K562 (cell line): ENCODE results near the gene HRH4. TPM values are rescaled to one million over a fixed set of nuclear protein-coding genes. Genes with fewer than 3 reads are reported as not detected.

Experiments used
- ATAC-seq: fragments of 200-7000 bp; cut with Tn5 transposase; 3 replicates; pipeline ENCODE4 v1.9.1; 2020; ENCODE audit warnings: moderate library complexity
- BruUV-seq: library from RNA; stranded (reverse); fragments of 400-500 nt; replicated peaks from 2 replicates; lab custom pipeline; 2021; lab: Mats Ljungman, UMichigan
- CTCF ChIA-PET: fragments of 300-600 bp; formaldehyde crosslinking; extraction: SDS; loops from one replicate; lab custom pipeline; 2021; ENCODE audit warnings: low intra/inter-chr PET ratio; lab: Yijun Ruan, JAX
- POLR2A ChIA-PET: fragments of 300-600, 350-650 bp; sonication (Branson Sonifier 250); formaldehyde crosslinking; extraction: SDS; loops from one replicate; lab custom pipeline; 2021; ENCODE audit warnings: antibody characterized with exemption, inconsistent platforms; lab: Yijun Ruan, JAX
- DNase-seq, 4 experiments: peaks; one replicate each; pipeline versions ENCODE4 v3.0.0 to v3.0.0-alpha.2; 2011 to 2018; ENCODE audit warnings: low spot score in 3 of 4, mixed read lengths in 3 of 4; ENCODE audit errors: extremely low read depth in 1 of 4
- FAIRE-seq: peaks from 2 replicates; lab custom pipeline; 2011; peaks lifted over from hg19 to GRCh38; lab: Jason Lieb, UNC
- H2AFZ ChIP-seq: 2 replicates; pipeline ENCODE4 v1.6.0; 2011; ENCODE audit warnings: low read depth, low read length, control low read depth, inconsistent platforms
- H3K27ac ChIP-seq: fragments of 200-600 bp; 3 replicates; pipeline ENCODE4 v1.8.0; 2011; ENCODE audit warnings: low read depth, mild to moderate bottlenecking, control low read depth, inconsistent platforms, low read length, moderate library complexity, mixed read lengths; ENCODE audit errors: extremely low read depth
- H3K27me3 ChIP-seq, 2 experiments: fragments of 300-600 bp in 1 of 2; 2 replicates in 1 of 2; 3 replicates in 1 of 2; pipeline versions ENCODE4 v1.6.0 to v1.8.0; 2011; ENCODE audit warnings: inconsistent platforms in 2 of 2, low read length in 2 of 2, mild to moderate bottlenecking in 1 of 2, mixed read lengths in 1 of 2, moderate library complexity in 1 of 2; ENCODE audit not compliant: control insufficient read depth in 2 of 2, insufficient read depth in 2 of 2
- H3K36me3 ChIP-seq: fragments of 300-600 bp; 3 replicates; pipeline ENCODE4 v1.8.0; 2011; ENCODE audit warnings: mild to moderate bottlenecking, low read length, inconsistent platforms; ENCODE audit not compliant: control insufficient read depth, insufficient read depth
- H3K4me1 ChIP-seq, 2 experiments: fragments of 200-600 bp in 1 of 2; replicated peaks in 1 of 2; 2 replicates in 1 of 2; 3 replicates in 1 of 2; pipeline versions ENCODE4 v1.5.1 to v1.8.0; 2011; ENCODE audit warnings: inconsistent platforms in 2 of 2, low read length in 2 of 2, mild to moderate bottlenecking in 1 of 2, mixed read lengths in 1 of 2, moderate library complexity in 1 of 2; ENCODE audit not compliant: control insufficient read depth in 2 of 2, insufficient read depth in 2 of 2
- H3K4me2 ChIP-seq: 2 replicates; pipeline ENCODE4 v1.6.1; 2011; ENCODE audit warnings: low read length, control low read depth, inconsistent platforms, mixed read lengths; ENCODE audit not compliant: insufficient read depth
- H3K4me3 ChIP-seq: fragments of 200-600 bp; sonication (generic), shearing (Covaris generic); 2 replicates; pipeline ENCODE4 v1.5.1; 2016; ENCODE audit warnings: control low read depth, inconsistent platforms
- H3K79me2 ChIP-seq: fragments of 200-600 bp; 3 replicates; pipeline ENCODE4 v1.8.0; 2011; ENCODE audit warnings: low read length, inconsistent platforms; ENCODE audit not compliant: control insufficient read depth, insufficient read depth
- H3K9ac ChIP-seq, 2 experiments: 2 replicates each; pipeline versions ENCODE4 v1.6.0 to v1.6.1; 2011; ENCODE audit warnings: low read depth in 2 of 2, low read length in 2 of 2, control low read depth in 1 of 2, inconsistent platforms in 1 of 2, mild to moderate bottlenecking in 1 of 2, mixed read lengths in 1 of 2; ENCODE audit not compliant: insufficient read depth in 1 of 2
- H3K9me1 ChIP-seq: one replicate; pipeline ENCODE4 v1.6.0; 2011; ENCODE audit warnings: inconsistent platforms, mild to moderate bottlenecking, low read length, moderate library complexity; ENCODE audit not compliant: control insufficient read depth, insufficient read depth
- H3K9me3 ChIP-seq: replicated peaks from 2 replicates; pipeline ENCODE4 v1.5.1; 2011; ENCODE audit warnings: low read depth, low read length, inconsistent platforms; ENCODE audit not compliant: control insufficient read depth, insufficient read depth
- H4K20me1 ChIP-seq: replicated peaks from 2 replicates; pipeline ENCODE4 v1.6.1; 2011; ENCODE audit warnings: low read length, inconsistent platforms, mixed read lengths; ENCODE audit not compliant: control insufficient read depth, insufficient read depth
- SPI1 ChIP-seq: IDR thresholded peaks from 2 replicates; pipeline ENCODE4 v1.6.1; 2011; ENCODE audit warnings: low read depth, low read length, control low read depth, borderline replicate concordance
- WGBS: fragments of 100-300 bp; shearing (Covaris generic); methylation state at CpG from one replicate; pipeline ENCODE4 v1.1.6; 2016; ENCODE audit warnings: low coverage, mixed read lengths; ENCODE audit not compliant: insufficient coverage; ENCODE audit errors: missing lambda C conversion rate; 5-methylcytosine and 5-hydroxymethylcytosine counted together
- in situ Hi-C: fragments of 300-500 bp; cut with MboI; formaldehyde crosslinking; loops from 4 replicates; pipeline ENCODE4 v1.15.0; 2018; ENCODE audit warnings: inconsistent platforms, mixed read lengths
- intact Hi-C: fragments of 100-400 bp; cut with micrococcal nuclease; formaldehyde crosslinking; loops from 2 replicates; pipeline ENCODE4 v1.14.2; 2022
- polyA plus RNA-seq, 8 experiments: library from polyadenylated mRNA; depleted of rRNA in 4 of 8; stranded (reverse) in 5 of 8; unstranded in 3 of 8; fragments of >200 nt; fragmentation: Nextera tagmentation in 2 of 8; fragmentation: Illumina TruSeq in 1 of 8; extraction: Ambion mirVana in 2 of 8; extraction: Trizol in 1 of 8; gene quantifications; 2 replicates each; pipeline versions ENCODE4 v1.2.1 to v1.2.3, GENCODE V29; 2011 to 2014; ENCODE audit warnings: inconsistent platforms in 1 of 8, missing spikeins in 1 of 8
- total RNA-seq, 7 experiments: library from RNA; depleted of rRNA in 6 of 7; stranded (reverse); fragments of >200 nt in 6 of 7; fragmentation: Illumina TruSeq in 2 of 7; extraction: Trizol in 2 of 7; gene quantifications; 2 replicates each; pipeline versions ENCODE4 v1.2.1 to v1.2.3, GENCODE V29; 2011 to 2021; ENCODE audit warnings: low replicate concordance in 1 of 7
- TF ChIP-seq, protein P1 (sequence below): sonication (generic); formaldehyde crosslinking; IDR thresholded peaks from 2 replicates; pipeline ENCODE4 v1.8.1; 2023; ENCODE audit warnings: mild to moderate bottlenecking, missing genetic modification reagents

Gene HRH4
- total and polyA plus RNA-seq, 9 of the 15 experiments (the other 6 are each of a cell fraction or from before 2014, with no cell fraction given) = not detected

DNA sequence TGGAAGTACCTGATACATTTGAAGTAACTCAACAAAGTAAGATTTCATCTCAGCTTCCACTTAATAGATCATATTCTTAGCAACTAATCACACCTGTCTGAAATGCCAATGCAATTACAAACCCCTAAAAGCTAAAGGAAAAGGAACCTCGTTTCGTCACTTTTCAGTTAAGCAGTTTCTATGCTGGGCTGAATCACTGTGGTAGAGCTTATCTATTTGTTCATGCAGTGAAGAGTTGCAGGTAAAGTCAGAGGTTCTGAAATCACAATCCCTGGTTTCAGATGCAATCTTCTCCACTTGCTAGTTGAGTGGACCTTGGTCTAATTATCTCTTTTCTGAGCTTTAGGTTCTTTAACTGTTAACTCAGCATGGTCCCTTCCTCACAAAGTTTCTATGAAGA lies 6.3 kb downstream of the HRH4 start:
- TF ChIP-seq, protein P1, sequence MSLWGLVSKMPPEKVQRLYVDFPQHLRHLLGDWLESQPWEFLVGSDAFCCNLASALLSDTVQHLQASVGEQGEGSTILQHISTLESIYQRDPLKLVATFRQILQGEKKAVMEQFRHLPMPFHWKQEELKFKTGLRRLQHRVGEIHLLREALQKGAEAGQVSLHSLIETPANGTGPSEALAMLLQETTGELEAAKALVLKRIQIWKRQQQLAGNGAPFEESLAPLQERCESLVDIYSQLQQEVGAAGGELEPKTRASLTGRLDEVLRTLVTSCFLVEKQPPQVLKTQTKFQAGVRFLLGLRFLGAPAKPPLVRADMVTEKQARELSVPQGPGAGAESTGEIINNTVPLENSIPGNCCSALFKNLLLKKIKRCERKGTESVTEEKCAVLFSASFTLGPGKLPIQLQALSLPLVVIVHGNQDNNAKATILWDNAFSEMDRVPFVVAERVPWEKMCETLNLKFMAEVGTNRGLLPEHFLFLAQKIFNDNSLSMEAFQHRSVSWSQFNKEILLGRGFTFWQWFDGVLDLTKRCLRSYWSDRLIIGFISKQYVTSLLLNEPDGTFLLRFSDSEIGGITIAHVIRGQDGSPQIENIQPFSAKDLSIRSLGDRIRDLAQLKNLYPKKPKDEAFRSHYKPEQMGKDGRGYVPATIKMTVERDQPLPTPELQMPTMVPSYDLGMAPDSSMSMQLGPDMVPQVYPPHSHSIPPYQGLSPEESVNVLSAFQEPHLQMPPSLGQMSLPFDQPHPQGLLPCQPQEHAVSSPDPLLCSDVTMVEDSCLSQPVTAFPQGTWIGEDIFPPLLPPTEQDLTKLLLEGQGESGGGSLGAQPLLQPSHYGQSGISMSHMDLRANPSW (CRISPR knock-in tag) = no peak
- no peak for TF ChIP-seq SPI1
- H3K4me2 ChIP-seq = no peak overlapping the region
- H3K79me2 ChIP-seq = no peaks in the 10 kb centered on the region
- intact Hi-C loops = no loop called here
- DNase-seq = no peak
- H4K20me1 ChIP-seq = no peaks in the 10 kb centered on the region
- no peak overlapping the region for H3K9ac ChIP-seq
- in situ Hi-C loops = no loop called here
- H3K4me3 ChIP-seq = no peak overlapping the region
- H3K27me3 ChIP-seq = no peaks in the 10 kb centered on the region
- CTCF ChIA-PET = no interaction called here
- no peak for FAIRE-seq
- no TSS peak for BruUV-seq
- no peaks in the 10 kb centered on the region; a peak in 1 of 5 replicates for H3K4me1 ChIP-seq
- 0% methylated on average over 2 of the region's 2 CpGs for WGBS
- no peak overlapping the region for H2AFZ ChIP-seq
- no peak overlapping the region for H3K27ac ChIP-seq
- no peaks in the 10 kb centered on the region for H3K36me3 ChIP-seq
- no peaks in the 10 kb centered on the region for H3K9me1 ChIP-seq
- POLR2A ChIA-PET = interaction anchor here (0.6 to 0.7 kb wide), 2 partner anchors 40 to 112 kb away, joined by 3 read pairs; no protein-coding TSS in a partner anchor
- no peaks in the 10 kb centered on the region for H3K9me3 ChIP-seq
- no peak for ATAC-seq
